Activated CD8-positive, alpha-beta memory T cell treated with anti-CD3 and anti-CD28 coated beads, Interleukin-2, amount 10 ng/mL, durations not matched to agents 7 days and 5 days (primary cell): ENCODE data around the gene DVL2. TPM values are rescaled to one million over a fixed set of nuclear protein-coding genes. Genes with fewer than 3 reads are reported as not detected.

Experiments used
- ATAC-seq: fragments of 150-1000 bp; cut with Tn5 transposase; one replicate; pipeline ENCODE4 v1.10.0; 2021; ENCODE audit warnings: moderate library complexity
- CTCF ChIA-PET: fragments of 350-600 bp; sonication (Branson Sonifier 250); formaldehyde crosslinking; loops from one replicate; lab custom pipeline; 2021; ENCODE audit warnings: antibody characterized with exemption; lab: Charles Lee
- DNase-seq: peaks from one replicate; pipeline ENCODE4 v3.0.0-alpha.2; 2020
- H3K27ac Mint-ChIP-seq: one replicate; pipeline ENCODE4 v1.8.0; 2021; ENCODE audit warnings: mild to moderate bottlenecking, mixed read lengths
- H3K27me3 Mint-ChIP-seq: one replicate; pipeline ENCODE4 v1.8.0; 2021; ENCODE audit warnings: mixed read lengths
- H3K36me3 Mint-ChIP-seq: one replicate; pipeline ENCODE4 v1.8.0; 2021; ENCODE audit warnings: mild to moderate bottlenecking, mixed read lengths
- H3K4me1 Mint-ChIP-seq: one replicate; pipeline ENCODE4 v1.8.0; 2021; ENCODE audit warnings: mixed read lengths
- H3K4me3 Mint-ChIP-seq: one replicate; pipeline ENCODE4 v1.8.0; 2021; ENCODE audit warnings: mild to moderate bottlenecking, moderate library complexity, mixed read lengths
- H3K9me3 Mint-ChIP-seq: one replicate; pipeline ENCODE4 v1.8.0; 2022; ENCODE audit warnings: low read depth, mixed read lengths
- total RNA-seq, 2 experiments: library from RNA; stranded (reverse); gene quantifications; one replicate each; pipeline ENCODE4 v1.2.3, GENCODE V29; 2021

Gene DVL2
- total RNA-seq, 2 experiments from 2014 or later, result 52.7 to 62.0 TPM

- CTCF ChIA-PET, result interaction anchor here (1.6 to 4.1 kb wide), 3 partner anchors 11 to 56 kb away, joined by 4 to 18 read pairs (median 13); partner anchors contain the start of genes ACADVL, CTDNEP1, DLG4 and ELP5
- Mint-ChIP-seq H3K4me3 (peak overlapping the region; percentile 86), H3K27ac (peak overlapping the region; percentile 79), H3K4me1 (peaks cover 50% of the 10 kb centered on the region), H3K27me3 (no peaks in the 10 kb centered on the region), H3K36me3 (peaks cover 33% of the 10 kb centered on the region), H3K9me3 (no peaks in the 10 kb centered on the region)
- no peak for ATAC-seq
- DNase-seq, result no peak
Observed at GRCh38 chr17:7240375-7240774, 6.1 kb upstream of the DVL2 start.

DNA sequence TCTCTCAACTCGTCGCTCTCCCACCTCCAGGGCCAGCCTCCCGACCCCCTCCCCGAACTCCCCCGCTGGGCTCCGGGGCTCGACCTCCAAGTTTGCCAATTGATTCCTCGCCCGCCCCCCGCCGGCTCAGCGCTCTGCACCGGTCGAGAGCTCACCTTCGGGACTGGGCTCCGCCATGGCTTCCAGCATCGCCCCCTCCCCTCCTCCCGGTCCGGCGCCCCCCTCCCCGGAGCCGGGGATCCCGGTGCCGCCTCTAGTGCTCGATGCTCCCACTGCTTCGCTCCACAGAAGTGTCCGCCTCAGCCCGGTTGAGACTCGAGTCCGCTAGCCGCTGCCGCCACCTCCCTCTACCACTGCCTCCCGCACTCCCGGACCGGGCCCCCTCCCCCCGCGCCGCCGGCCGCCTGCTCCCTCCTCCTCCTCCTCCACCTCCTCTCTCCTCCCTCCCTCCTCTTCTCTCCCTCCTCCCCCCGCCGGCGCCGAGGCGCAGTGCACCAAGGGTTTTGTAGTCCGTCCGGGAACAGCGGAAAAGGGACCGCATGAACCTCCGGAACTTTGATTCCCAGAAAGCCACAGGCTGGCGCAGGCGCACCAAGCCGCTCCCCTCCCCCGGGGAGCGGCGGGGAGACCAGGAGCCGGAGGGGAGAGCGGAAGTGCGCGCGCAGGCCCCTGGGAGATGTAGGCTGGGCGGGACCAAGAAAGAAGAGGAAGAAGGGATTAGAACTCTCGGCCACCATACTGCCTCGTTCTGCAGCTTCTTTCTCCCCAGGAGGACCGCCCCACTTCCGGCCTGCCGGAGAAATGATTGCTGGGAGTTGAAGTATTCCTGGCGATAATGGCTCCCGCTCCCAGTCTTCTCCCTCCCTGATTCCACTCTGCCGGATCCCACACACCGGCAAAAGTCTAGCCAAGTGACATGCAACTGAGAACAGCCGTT lies 5.0 kb upstream of the DVL2 start, which contains the start of gene PHF23:
PHF23 (minus strand) TSS at position 367 of the 937 bp plus-strand sequence; CDS start at position 189, 178 bp downstream.
- no peaks in the 10 kb centered on the region for H3K9me3 Mint-ChIP-seq
- H3K36me3 Mint-ChIP-seq, result peaks cover 35% of the 10 kb centered on the region
- peak within 1 kb of the TSS; percentile 91 for H3K27ac Mint-ChIP-seq
- CTCF ChIA-PET, result interaction anchor here (0.7 to 4.1 kb wide), 8 partner anchors 9 to 117 kb away, joined by 3 to 18 read pairs (median 4); partner anchors contain the start of genes ACADVL, CTDNEP1, DLG4 and ELP5
- H3K4me3 Mint-ChIP-seq, result peak within 1 kb of the TSS; percentile 86
- peak; percentile 99 for DNase-seq
- ATAC-seq, result peak; percentile 71
- H3K27me3 Mint-ChIP-seq, result no peaks in the 10 kb centered on the region
- H3K4me1 Mint-ChIP-seq, result peaks cover 60% of the 10 kb centered on the region

DNA sequence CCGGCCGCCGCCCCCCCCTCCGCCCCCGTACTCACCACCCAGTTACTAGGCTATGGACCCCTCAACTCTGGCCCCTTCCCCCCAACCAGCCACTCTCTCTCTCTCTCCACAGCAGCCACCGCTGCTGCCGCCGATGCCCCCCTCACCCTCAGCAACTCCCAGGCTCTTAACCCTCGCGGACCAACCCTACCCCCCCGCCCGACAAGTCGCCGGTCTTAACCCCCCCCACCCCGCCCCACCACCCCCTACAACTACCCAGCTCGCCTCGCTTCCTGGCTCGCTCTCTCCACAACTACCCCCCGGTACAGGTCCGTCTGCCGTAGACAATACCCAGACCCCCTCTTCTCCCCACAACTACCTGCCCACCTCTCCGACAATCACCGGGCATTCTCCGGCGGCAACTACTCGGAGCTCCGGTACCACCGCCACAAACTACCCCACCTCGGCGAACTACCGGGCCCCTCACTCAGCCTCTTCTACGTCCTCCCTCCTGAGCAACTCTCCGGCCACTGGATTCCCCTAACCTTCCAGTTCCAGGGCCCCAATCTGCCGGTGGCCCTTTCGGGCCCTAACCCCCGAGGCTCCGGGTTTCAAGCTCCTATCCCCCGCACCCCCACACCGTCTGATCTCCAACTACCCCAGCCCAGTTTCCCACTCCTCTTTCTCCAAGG lies 4.2 kb upstream of the DVL2 start:
- H3K27ac Mint-ChIP-seq, result peak overlapping the region; percentile 91
- H3K36me3 Mint-ChIP-seq, result peaks cover 33% of the 10 kb centered on the region
- H3K4me1 Mint-ChIP-seq, result peaks cover 63% of the 10 kb centered on the region

GRCh38 chr17:7237761-7238419 lies 3.6 kb upstream of the DVL2 start:
- no peaks in the 10 kb centered on the region for H3K9me3 Mint-ChIP-seq
- CTCF ChIA-PET, result interaction anchor here (1.0 to 2.3 kb wide), 3 partner anchors 18 to 118 kb away, joined by 4 to 18 read pairs (median 5); partner anchors contain the start of genes ACADVL and DLG4
- H3K27ac Mint-ChIP-seq, result peak overlapping the region; percentile 91
- H3K36me3 Mint-ChIP-seq, result peaks cover 33% of the 10 kb centered on the region
- peak; percentile 90 for DNase-seq
- peaks cover 63% of the 10 kb centered on the region for H3K4me1 Mint-ChIP-seq
- H3K27me3 Mint-ChIP-seq, result no peaks in the 10 kb centered on the region
- peak; percentile 27 for ATAC-seq
- peak overlapping the region; percentile 86 for H3K4me3 Mint-ChIP-seq

More for the DNA sequence above, 4.2 kb upstream of the DVL2 start:
- ATAC-seq (no peak), DNase-seq (peak; percentile 59)
- Mint-ChIP-seq H3K27me3 (no peaks in the 10 kb centered on the region), H3K9me3 (no peaks in the 10 kb centered on the region), H3K4me3 (peak overlapping the region; percentile 86)
- CTCF ChIA-PET, result interaction anchor here (1.0 to 2.3 kb wide), 5 partner anchors 8 to 117 kb away, joined by 3 to 18 read pairs (median 4); partner anchors contain the start of genes ACADVL and DLG4

GRCh38 chr17:7237266-7237760 lies 3.0 kb upstream of the DVL2 start:
- Mint-ChIP-seq H3K9me3 (no peaks in the 10 kb centered on the region), H3K36me3 (peaks cover 33% of the 10 kb centered on the region), H3K27ac (peak overlapping the region; percentile 91), H3K4me3 (peak overlapping the region; percentile 86), H3K4me1 (peaks cover 64% of the 10 kb centered on the region), H3K27me3 (no peaks in the 10 kb centered on the region)
- DNase-seq (no peak), ATAC-seq (no peak)
- CTCF ChIA-PET, result interaction anchor here (2.3 kb wide), 1 partner anchor 17 kb away, joined by 18 read pairs; the partner anchor contains the start of genes ACADVL and DLG4

GRCh38 chr17:7236808-7237207 lies 2.5 kb upstream of the DVL2 start:
- peak overlapping the region; percentile 91 for H3K27ac Mint-ChIP-seq
- H3K27me3 Mint-ChIP-seq, result no peaks in the 10 kb centered on the region
- ATAC-seq (no peak), DNase-seq (no peak)
- peaks cover 36% of the 10 kb centered on the region for H3K36me3 Mint-ChIP-seq
- CTCF ChIA-PET, result interaction anchor here (1.0 kb wide), 1 partner anchor 16 kb away, joined by 4 read pairs; no protein-coding TSS in a partner anchor
- H3K4me3 Mint-ChIP-seq, result peak overlapping the region; percentile 86
- no peaks in the 10 kb centered on the region for H3K9me3 Mint-ChIP-seq
- peaks cover 67% of the 10 kb centered on the region for H3K4me1 Mint-ChIP-seq

DNA sequence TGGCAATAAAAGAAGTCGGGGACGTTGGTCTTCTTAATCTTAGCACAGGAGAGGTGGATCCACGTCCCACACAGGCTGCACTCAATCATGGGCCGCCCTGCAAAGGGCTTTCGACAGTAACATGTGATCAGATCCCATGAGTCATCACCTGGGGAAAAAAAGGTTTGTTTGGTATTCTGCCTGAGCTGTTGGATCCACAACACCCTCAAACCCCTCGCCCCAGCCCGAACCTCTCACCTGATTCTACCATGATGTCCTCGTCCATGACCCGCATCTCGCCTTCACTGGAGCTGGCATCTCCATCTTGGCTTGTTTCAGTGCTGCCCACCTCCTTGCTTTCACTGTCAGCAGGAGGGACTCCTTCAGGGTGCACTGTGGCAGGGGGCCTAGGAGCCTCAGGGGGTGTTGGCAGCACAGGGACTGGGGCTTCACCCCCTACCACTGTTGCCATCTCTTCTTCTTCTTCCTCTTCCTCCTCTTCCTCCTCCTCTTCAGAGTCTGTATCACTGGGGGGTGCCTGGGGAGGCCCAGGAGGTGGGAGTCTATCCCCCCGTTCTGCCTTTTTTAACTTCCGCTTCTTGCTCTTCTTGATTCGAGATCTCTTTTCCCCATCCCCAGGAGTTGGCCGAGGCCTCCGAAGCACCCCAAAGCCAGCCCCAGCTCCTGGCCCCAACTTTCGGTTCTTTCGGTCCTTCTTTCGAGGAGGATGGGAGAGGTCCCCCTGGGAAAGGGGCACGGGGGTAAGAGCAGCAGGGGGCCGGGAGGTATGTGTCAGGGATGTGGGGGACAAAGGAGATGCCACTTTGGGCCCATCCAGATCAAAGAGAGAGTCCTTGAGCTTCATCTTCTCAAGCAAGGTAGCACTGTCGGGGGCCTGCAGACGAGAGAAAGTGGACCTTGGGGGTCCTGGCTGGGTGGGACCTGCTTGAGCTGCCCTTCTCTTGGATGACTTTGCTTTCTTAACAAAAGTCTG lies 1.7 kb upstream of the DVL2 start:
- Mint-ChIP-seq H3K9me3 (no peaks in the 10 kb centered on the region), H3K36me3 (peaks cover 33% of the 10 kb centered on the region)
- ATAC-seq, result no peak

DNA sequence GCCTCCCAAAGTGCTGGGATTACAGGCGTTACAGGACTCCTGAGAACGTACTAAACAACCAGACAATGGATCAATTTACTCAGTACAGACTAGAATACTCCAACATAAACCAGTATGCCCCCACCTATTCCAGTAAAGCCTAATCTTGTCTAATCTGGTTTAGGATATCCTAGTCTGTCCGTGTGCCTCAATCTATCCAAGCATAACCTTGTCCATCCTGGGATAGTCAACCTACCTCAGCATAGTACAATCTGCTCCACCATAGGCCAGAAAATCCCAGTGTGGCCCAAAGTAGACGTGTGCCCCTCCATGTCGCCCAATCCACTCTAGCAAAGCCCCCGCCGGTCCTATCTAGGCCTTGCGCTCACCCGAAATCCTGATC lies 625 bp downstream of the DVL2 start:
- H3K27ac Mint-ChIP-seq, result peak overlapping the region; percentile 92
- H3K4me3 Mint-ChIP-seq, result peak overlapping the region; percentile 86
- no peaks in the 10 kb centered on the region for H3K27me3 Mint-ChIP-seq
- peaks cover 33% of the 10 kb centered on the region for H3K36me3 Mint-ChIP-seq
- peaks cover 45% of the 10 kb centered on the region for H3K4me1 Mint-ChIP-seq
- CTCF ChIA-PET, result interaction anchor here (0.6 to 1.5 kb wide), 3 partner anchors 9 to 63 kb away, joined by 3 to 4 read pairs (median 3); partner anchors contain the start of genes ACADVL, DLG4 and GABARAP
- DNase-seq, result no peak
- H3K9me3 Mint-ChIP-seq, result no peaks in the 10 kb centered on the region
- ATAC-seq, result no peak

More for the DNA sequence above, 1.7 kb upstream of the DVL2 start:
- Mint-ChIP-seq H3K27ac (peak overlapping the region; percentile 47), H3K4me1 (peaks cover 59% of the 10 kb centered on the region), H3K27me3 (no peaks in the 10 kb centered on the region), H3K4me3 (peak overlapping the region; percentile 25)
- no peak for DNase-seq
- CTCF ChIA-PET, result interaction anchor here (1.0 to 1.3 kb wide), 2 partner anchors 15 kb away, joined by 4 to 6 read pairs; no protein-coding TSS in a partner anchor

DNA sequence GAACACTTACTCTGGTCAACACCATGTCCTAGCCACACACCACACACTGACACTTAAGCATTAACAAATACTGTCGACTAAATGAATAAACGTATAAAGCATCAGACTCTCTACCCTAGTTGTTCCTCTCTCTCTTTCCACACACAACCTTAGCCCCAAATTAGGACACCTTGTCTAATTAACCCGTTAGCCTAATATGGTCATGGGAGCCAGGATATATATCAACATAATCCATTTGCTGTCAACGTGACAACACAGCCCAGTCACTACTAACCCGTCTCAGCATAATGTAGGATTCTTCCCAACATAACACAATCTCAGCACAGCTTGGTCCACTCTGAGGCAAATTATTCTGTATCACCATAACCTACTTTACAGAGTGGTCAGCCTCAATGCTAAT lies 2.2 kb downstream of the DVL2 start:
- Mint-ChIP-seq H3K27me3 (no peaks in the 10 kb centered on the region), H3K9me3 (no peaks in the 10 kb centered on the region), H3K4me1 (peaks cover 43% of the 10 kb centered on the region), H3K4me3 (peak overlapping the region; percentile 22), H3K36me3 (peaks cover 40% of the 10 kb centered on the region), H3K27ac (no peak overlapping the region)
- ATAC-seq (no peak), DNase-seq (no peak)
- CTCF ChIA-PET, result interaction anchor here (1.1 to 2.0 kb wide), 2 partner anchors 11 to 13 kb away, joined by 3 to 11 read pairs; partner anchors contain the start of genes ACADVL and DLG4

DNA sequence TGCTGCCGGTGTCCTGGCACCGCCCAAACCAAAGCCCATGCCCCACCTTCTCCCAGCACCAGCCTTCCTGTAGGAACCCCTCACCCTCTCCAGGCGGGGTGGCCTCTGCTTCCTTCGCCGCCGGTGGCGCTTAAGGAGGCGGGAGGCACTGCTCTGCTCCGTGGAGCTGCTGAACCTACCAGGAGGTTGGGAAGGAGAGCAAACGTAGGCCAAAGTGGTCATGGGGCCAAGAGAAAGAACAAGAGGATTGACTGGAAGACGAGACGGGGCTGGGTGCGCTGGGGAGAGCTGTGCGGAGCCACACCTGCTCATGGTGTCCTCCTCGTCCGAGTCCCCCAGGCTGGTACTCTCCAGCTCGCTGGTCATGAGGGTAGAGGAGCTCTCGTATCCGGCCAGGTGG lies 4.8 kb downstream of the DVL2 start:
- H3K27ac Mint-ChIP-seq, result no peak overlapping the region
- peaks cover 22% of the 10 kb centered on the region for H3K36me3 Mint-ChIP-seq
- ATAC-seq, result no peak
- peaks cover 20% of the 10 kb centered on the region for H3K4me1 Mint-ChIP-seq
- no peak overlapping the region for H3K4me3 Mint-ChIP-seq
- CTCF ChIA-PET, result no interaction called here
- no peaks in the 10 kb centered on the region for H3K9me3 Mint-ChIP-seq
- no peaks in the 10 kb centered on the region for H3K27me3 Mint-ChIP-seq
- no peak for DNase-seq

DNA sequence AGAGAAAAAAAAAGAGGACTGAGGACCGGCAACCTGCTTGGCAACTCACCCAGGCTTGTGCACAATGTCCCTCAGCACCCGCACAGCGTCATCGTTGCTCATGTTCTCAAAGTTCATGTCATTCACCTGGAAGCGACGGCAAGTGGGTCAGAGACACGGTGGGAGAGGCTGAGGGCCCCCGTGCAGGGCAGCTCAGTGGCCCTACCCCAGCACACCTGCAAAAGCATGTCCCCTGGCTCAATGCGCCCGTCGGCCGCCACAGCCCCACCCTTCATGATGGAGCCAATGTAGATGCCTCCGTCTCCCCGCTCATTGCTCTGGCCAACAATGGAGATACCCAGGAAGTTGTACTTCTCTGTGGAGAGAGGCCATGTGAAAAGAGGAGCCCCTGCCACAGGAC lies 5.4 kb downstream of the DVL2 start:
- Mint-ChIP-seq H3K27ac (no peak overlapping the region), H3K4me1 (peaks cover 18% of the 10 kb centered on the region), H3K27me3 (no peaks in the 10 kb centered on the region), H3K9me3 (no peaks in the 10 kb centered on the region), H3K4me3 (no peak overlapping the region), H3K36me3 (peaks cover 20% of the 10 kb centered on the region)
- CTCF ChIA-PET, result no interaction called here
- no peak for DNase-seq
- ATAC-seq, result no peak
